HG03095 (cell line): ENCODE data around the gene TCF19.

Experiments used
- ATAC-seq: cut with Tn5 transposase; IDR thresholded peaks from one replicate; pipeline ENCODE4 v1.9.1; 2021; ENCODE audit warnings: moderate library complexity; ENCODE audit not compliant: unreplicated experiment

The TCF19 gene

GRCh38 chr6:31202259-31203166, 44.1 kb downstream of the TCF19 start:
- no peak for ATAC-seq

- peak; percentile 44 for ATAC-seq
Observed at GRCh38 chr6:31203345-31203979, 45.1 kb downstream of the TCF19 start.

- ATAC-seq = no peak
Observed at GRCh38 chr6:31204751-31205145, 46.4 kb downstream of the TCF19 start.

- no peak for ATAC-seq
Observed at GRCh38 chr6:31205638-31206037, 47.2 kb downstream of the TCF19 start.

GRCh38 chr6:31208506-31208905, 50.1 kb downstream of the TCF19 start:
- no peak for ATAC-seq

GRCh38 chr6:31209137-31209536, 50.7 kb downstream of the TCF19 start:
- ATAC-seq = no peak

GRCh38 chr6:31210123-31210522, 51.7 kb downstream of the TCF19 start:
- ATAC-seq = no peak

- no peak for ATAC-seq
Observed at GRCh38 chr6:31210741-31211532, 52.5 kb downstream of the TCF19 start.
